Measurements from ENCODE around the gene CXCL3.

- TF ChIP-seq REST (IDR thresholded peaks at IDR 0.05; ENCODE audit: unreplicated experiment) (no peak), CTCF (conservative IDR thresholded peaks at IDR 0.05; ENCODE audit: low read depth in 2 of 2) (no peak), POLR2AphosphoS5 (IDR thresholded peaks at IDR 0.05; ENCODE audit: low read depth) (no peak), JUNB (IDR thresholded peaks at IDR 0.05; ENCODE audit: unreplicated experiment) (no peak), EZH2 (IDR thresholded peaks at IDR 0.05; ENCODE audit: low read depth, unreplicated experiment) (no peak), ETS1 (IDR thresholded peaks at IDR 0.05) (no peak)
Measured at GRCh38 chr4:74021601-74022000, 16.9 kb downstream of the CXCL3 start.

Data from GM23338 (cell line).